Measurements from ENCODE around the gene PLCB4.

PLCB4 gene

DNA sequence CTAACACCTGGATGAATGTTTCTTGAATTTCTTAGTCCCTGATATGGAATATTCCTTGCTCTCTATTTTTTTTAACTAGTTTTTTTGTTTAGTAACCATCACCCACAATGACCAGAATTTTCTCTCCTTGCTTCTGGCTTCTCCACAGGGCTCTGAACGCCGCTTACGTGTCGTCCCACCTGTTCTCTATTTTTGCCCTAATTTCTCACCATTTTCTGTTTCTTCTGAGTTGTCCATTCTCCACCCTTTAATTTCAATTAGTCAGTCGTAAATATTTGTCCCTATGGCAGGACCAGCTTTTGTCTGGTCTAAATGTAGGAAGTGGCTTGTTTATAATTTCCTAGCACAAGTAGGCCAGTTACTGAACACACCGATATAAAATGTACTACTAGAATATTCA lies 52.3 kb downstream of the PLCB4 start:
- Histone ChIP-seq H3K9me3 (ENCODE audit: control insufficient read depth, insufficient read depth, low read depth, low read length) (no peaks in the 10 kb centered on the region), H3K27ac (ENCODE audit: extremely low read depth, low read depth, low read length) (no peak overlapping the region), H3K4me1 (ENCODE audit: control insufficient read depth, insufficient read depth, low read length) (peaks cover 7% of the 10 kb centered on the region; the same call in 1 of the 2 replicates), H3K36me3 (ENCODE audit: control insufficient read depth in 2 of 2, insufficient read depth in 1 of 2, low read length in 2 of 2) (no peaks in the 10 kb centered on the region), H3K4me3 (ENCODE audit: low read depth, low read length) (no peak overlapping the region)
- TF ChIP-seq ZNF248 (tag by site-specific recombination; IDR thresholded peaks at IDR 0.05) (no peak), GFI1B (tag by site-specific recombination; IDR thresholded peaks at IDR 0.05) (no peak), ZNF341 (tag by site-specific recombination; IDR thresholded peaks at IDR 0.05; ENCODE audit: low read depth) (no peak), SP2 (tag by site-specific recombination; IDR thresholded peaks at IDR 0.05) (no peak), ZNF660 (tag by site-specific recombination; IDR thresholded peaks at IDR 0.05) (no peak), ZFHX2 (tag by site-specific recombination; conservative IDR thresholded peaks at IDR 0.05) (no peak), ZNF37A (tag by site-specific recombination; IDR thresholded peaks at IDR 0.05) (no peak), ZNF174 (tag by site-specific recombination; IDR thresholded peaks at IDR 0.05) (no peak), YY1 (tag by site-specific recombination; IDR thresholded peaks at IDR 0.05) (no peak), ZSCAN30 (tag by site-specific recombination; IDR thresholded peaks at IDR 0.05) (no peak), ZEB2 (tag by site-specific recombination; IDR thresholded peaks at IDR 0.05) (no peak), KLF10 (tag by site-specific recombination; IDR thresholded peaks at IDR 0.05) (no peak), KLF7 (tag by site-specific recombination; IDR thresholded peaks at IDR 0.05; ENCODE audit: borderline replicate concordance) (no peak), ZBTB17 (tag by site-specific recombination; IDR thresholded peaks at IDR 0.05) (no peak), ZNF324 (tag by site-specific recombination; IDR thresholded peaks at IDR 0.05) (no peak)
- TF ChIP-seq, protein P1, sequence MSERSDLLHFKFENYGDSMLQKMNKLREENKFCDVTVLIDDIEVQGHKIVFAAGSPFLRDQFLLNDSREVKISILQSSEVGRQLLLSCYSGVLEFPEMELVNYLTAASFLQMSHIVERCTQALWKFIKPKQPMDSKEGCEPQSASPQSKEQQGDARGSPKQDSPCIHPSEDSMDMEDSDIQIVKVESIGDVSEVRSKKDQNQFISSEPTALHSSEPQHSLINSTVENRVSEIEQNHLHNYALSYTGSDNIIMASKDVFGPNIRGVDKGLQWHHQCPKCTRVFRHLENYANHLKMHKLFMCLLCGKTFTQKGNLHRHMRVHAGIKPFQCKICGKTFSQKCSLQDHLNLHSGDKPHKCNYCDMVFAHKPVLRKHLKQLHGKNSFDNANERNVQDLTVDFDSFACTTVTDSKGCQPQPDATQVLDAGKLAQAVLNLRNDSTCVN (tag by site-specific recombination; optimal IDR thresholded peaks at IDR 0.05), result no peak
- POLR2A ChIA-PET, result no interaction called here
- CTCF ChIA-PET, result no interaction called here

DNA sequence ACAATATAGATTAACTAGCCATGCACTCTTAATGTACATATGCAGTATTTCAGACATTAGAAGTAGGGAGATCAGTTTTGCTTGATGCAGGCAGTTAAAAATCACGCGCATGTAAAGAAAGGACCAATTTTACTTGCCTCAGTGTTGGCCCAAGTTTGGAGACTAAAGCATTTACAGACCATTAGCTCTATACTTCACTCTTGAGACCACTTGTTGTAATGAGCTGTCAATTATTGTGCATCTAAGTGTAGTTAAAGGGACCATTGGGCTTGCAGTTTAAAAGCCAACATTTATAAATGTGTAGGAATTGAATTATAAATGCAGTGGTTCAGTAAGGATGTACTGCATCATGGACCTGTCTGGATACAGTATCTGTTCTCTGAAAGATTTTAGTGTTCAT lies 53.7 kb downstream of the PLCB4 start:
- no peaks in the 10 kb centered on the region for H3K9me3 ChIP-seq (ENCODE audit: control insufficient read depth, insufficient read depth, low read depth, low read length)
- no peak overlapping the region for H3K4me3 ChIP-seq (ENCODE audit: low read depth, low read length)
- no peaks in the 10 kb centered on the region for H3K36me3 ChIP-seq (ENCODE audit: control insufficient read depth in 2 of 2, insufficient read depth in 1 of 2, low read length in 2 of 2)
- no peak overlapping the region for H3K27ac ChIP-seq (ENCODE audit: extremely low read depth, low read depth, low read length)
- no peak for TF ChIP-seq ZNF394 (tag by site-specific recombination; IDR thresholded peaks at IDR 0.05; ENCODE audit: borderline replicate concordance)
- TF ChIP-seq ZNF2 (tag by site-specific recombination; IDR thresholded peaks at IDR 0.05), result no peak
- CTCF ChIA-PET, result interaction anchor here (0.6 to 0.9 kb wide), 3 partner anchors 39 to 486 kb away, joined by 3 read pairs; no protein-coding TSS in a partner anchor
- POLR2A ChIA-PET, result no interaction called here
- H3K4me1 ChIP-seq (ENCODE audit: control insufficient read depth, insufficient read depth, low read length), result peaks cover 7% of the 10 kb centered on the region; the same call in 1 of the 2 replicates

DNA sequence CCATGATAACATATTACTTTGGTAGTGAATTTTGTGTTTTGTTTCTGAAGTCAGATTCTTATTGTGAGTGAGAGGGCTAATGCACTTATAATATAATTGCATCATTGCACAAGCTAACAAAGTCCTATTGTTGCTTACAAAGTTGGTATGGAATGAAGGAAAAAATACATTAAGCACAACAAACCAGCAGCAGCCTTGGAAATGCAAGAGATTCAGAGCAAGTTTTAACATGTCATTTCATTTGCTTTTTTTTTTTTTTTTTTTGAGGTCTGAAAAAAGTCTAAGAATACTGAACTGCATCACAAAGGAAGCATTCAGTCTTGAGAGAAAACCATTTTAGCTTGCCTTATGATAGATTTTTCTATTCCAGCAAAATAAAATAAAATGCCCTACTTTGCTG lies 57.6 kb downstream of the PLCB4 start:
- Histone ChIP-seq H3K36me3 (ENCODE audit: control insufficient read depth in 2 of 2, insufficient read depth in 1 of 2, low read length in 2 of 2) (no peaks in the 10 kb centered on the region), H3K27ac (ENCODE audit: extremely low read depth, low read depth, low read length) (no peak overlapping the region), H3K4me3 (ENCODE audit: low read depth, low read length) (no peak overlapping the region), H3K4me1 (ENCODE audit: control insufficient read depth, insufficient read depth, low read length) (no peaks in the 10 kb centered on the region), H3K9me3 (ENCODE audit: control insufficient read depth, insufficient read depth, low read depth, low read length) (no peaks in the 10 kb centered on the region)
- CTCF ChIA-PET, result no interaction called here
- POLR2A ChIA-PET, result interaction anchor here (0.7 kb wide), 1 partner anchor 13 kb away, joined by 6 read pairs; no protein-coding TSS in a partner anchor
- no peak for TF ChIP-seq KLF7 (tag by site-specific recombination; IDR thresholded peaks at IDR 0.05; ENCODE audit: borderline replicate concordance)
- TF ChIP-seq ZNF24 (tag by site-specific recombination; IDR thresholded peaks at IDR 0.05), result no peak
- TF ChIP-seq, protein P2, sequence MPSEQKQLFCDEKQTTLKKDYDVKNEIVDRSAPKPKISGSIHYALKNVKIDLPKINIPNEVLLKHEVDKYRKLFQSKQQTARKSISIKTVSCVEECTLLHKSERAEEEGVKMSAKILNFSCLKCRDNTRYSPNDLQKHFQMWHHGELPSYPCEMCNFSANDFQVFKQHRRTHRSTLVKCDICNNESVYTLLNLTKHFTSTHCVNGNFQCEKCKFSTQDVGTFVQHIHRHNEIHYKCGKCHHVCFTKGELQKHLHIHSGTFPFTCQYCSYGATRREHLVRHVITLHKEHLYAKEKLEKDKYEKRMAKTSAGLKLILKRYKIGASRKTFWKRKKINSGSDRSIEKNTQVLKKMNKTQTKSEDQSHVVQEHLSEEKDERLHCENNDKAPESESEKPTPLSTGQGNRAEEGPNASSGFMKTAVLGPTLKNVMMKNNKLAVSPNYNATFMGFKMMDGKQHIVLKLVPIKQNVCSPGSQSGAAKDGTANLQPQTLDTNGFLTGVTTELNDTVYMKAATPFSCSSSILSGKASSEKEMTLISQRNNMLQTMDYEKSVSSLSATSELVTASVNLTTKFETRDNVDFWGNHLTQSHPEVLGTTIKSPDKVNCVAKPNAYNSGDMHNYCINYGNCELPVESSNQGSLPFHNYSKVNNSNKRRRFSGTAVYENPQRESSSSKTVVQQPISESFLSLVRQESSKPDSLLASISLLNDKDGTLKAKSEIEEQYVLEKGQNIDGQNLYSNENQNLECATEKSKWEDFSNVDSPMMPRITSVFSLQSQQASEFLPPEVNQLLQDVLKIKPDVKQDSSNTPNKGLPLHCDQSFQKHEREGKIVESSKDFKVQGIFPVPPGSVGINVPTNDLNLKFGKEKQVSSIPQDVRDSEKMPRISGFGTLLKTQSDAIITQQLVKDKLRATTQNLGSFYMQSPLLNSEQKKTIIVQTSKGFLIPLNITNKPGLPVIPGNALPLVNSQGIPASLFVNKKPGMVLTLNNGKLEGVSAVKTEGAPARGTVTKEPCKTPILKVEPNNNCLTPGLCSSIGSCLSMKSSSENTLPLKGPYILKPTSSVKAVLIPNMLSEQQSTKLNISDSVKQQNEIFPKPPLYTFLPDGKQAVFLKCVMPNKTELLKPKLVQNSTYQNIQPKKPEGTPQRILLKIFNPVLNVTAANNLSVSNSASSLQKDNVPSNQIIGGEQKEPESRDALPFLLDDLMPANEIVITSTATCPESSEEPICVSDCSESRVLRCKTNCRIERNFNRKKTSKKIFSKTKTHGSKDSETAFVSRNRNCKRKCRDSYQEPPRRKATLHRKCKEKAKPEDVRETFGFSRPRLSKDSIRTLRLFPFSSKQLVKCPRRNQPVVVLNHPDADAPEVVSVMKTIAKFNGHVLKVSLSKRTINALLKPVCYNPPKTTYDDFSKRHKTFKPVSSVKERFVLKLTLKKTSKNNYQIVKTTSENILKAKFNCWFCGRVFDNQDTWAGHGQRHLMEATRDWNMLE (tag by site-specific recombination; conservative IDR thresholded peaks at IDR 0.05; ENCODE audit: low read depth), result no peak
- TF ChIP-seq, protein P3, sequence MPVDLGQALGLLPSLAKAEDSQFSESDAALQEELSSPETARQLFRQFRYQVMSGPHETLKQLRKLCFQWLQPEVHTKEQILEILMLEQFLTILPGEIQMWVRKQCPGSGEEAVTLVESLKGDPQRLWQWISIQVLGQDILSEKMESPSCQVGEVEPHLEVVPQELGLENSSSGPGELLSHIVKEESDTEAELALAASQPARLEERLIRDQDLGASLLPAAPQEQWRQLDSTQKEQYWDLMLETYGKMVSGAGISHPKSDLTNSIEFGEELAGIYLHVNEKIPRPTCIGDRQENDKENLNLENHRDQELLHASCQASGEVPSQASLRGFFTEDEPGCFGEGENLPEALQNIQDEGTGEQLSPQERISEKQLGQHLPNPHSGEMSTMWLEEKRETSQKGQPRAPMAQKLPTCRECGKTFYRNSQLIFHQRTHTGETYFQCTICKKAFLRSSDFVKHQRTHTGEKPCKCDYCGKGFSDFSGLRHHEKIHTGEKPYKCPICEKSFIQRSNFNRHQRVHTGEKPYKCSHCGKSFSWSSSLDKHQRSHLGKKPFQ (tag by site-specific recombination; IDR thresholded peaks at IDR 0.05), result no peak
- no peak for TF ChIP-seq ZNF629 (tag by site-specific recombination; IDR thresholded peaks at IDR 0.05)
- TF ChIP-seq ZNF473 (tag by site-specific recombination; IDR thresholded peaks at IDR 0.05), result no peak
- TF ChIP-seq ZSCAN18 (tag by site-specific recombination; IDR thresholded peaks at IDR 0.05), result no peak

All from HEK293 (cell line).